Colon (tissue), 2 donors: ENCODE results near the gene ATG16L2.
"Not testable (repeated sequence)": the region's sequence is repeated elsewhere in the genome, so short reads cannot be mapped to it uniquely, and the experiment has no call there.

Experiments
- FAIRE-seq: peaks from 2 replicates; lab custom pipeline; 2012; peaks lifted over from hg19 to GRCh38; lab: Jason Lieb, UNC
- donor health status: control.
- donor health status: control.

Gene ATG16L2

DNA sequence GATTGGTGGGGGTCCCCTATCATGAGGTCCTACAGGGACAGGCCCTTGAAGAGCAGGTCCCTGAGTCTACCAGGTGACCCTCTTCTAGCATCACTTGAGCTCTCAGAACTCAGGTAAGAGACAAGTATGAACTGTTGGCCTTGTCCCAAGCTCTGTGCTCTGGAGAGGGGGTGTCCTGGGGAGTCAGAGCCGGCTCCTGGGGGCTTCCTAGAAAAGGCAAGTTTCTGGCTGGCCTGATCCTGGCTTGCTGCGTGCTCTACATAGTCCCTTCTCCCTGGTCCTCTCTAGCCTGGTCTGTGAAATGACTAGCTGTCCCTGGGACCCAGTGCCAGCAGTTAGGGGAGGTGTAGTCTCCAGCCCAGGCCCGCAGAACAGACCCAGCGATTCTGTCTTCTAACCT, 11.4 kb downstream of the ATG16L2 start:
- no peak for FAIRE-seq

- FAIRE-seq, result no peak
Observed at GRCh38 chr11:72826191-72826941, 12.2 kb downstream of the ATG16L2 start.

- no peak for FAIRE-seq
Observed at GRCh38 chr11:72826942-72827480, 12.8 kb downstream of the ATG16L2 start.

- FAIRE-seq, result not testable (repeated sequence)
Observed at GRCh38 chr11:72827656-72828055, 13.4 kb downstream of the ATG16L2 start.

GRCh38 chr11:72828081-72828567, 13.9 kb downstream of the ATG16L2 start:
- no peak for FAIRE-seq

- FAIRE-seq, result no peak
Observed at GRCh38 chr11:72828692-72829101, 14.5 kb downstream of the ATG16L2 start.

DNA sequence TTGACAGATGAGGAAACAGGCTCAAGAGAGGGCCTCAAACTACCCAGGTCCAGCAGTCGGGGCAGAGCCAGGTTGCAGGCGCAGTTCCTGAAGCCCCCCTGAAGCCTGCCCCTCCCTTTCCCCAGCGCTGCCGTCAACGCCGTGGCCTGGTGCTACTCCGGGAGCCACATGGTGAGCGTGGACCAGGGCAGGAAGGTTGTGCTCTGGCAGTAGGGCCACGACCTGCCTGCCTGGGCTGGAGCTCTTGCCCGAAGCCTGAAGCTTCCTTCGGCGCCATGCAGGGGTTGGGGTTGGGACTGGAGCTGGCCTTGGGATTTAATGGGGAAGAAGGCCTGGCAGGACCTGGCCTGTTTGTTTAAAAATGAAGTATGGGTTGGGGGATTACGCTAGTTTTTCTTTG, 15.0 kb downstream of the ATG16L2 start:
- no peak for FAIRE-seq

DNA sequence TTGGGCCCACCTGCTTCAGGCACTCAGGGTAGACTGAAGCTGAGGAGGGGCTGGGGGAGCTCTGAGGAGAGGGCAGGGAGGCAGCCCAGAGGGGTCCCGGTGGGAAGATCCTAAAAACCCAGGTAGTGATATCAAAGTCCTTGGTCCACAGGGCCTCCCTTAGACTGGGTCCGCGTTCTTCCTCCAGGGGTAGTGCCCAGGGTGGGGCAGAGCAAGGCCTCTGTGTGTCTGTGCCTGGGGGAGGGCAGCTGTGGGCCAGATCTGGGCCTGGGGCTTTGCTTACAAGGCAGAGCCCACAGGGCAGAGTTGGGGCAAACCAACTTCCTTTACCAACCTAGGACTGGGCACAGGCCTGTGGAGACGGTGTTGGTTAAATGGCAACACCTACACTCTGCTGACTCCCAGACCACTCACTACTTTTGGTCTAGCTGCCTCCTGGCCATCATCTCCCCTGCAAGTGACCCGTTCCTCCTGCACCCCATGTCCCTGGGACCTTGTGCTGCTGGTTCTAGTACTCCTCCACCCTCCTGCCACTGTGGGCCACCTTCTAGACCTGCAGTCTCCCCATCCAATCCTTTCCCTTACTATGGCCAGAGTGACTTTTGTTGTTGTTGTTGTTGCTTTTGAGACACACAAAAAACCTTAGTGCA, 15.8 kb downstream of the ATG16L2 start:
- no peak for FAIRE-seq

GRCh38 chr11:72831521-72832300, 17.5 kb downstream of the ATG16L2 start:
- FAIRE-seq, result no peak

DNA sequence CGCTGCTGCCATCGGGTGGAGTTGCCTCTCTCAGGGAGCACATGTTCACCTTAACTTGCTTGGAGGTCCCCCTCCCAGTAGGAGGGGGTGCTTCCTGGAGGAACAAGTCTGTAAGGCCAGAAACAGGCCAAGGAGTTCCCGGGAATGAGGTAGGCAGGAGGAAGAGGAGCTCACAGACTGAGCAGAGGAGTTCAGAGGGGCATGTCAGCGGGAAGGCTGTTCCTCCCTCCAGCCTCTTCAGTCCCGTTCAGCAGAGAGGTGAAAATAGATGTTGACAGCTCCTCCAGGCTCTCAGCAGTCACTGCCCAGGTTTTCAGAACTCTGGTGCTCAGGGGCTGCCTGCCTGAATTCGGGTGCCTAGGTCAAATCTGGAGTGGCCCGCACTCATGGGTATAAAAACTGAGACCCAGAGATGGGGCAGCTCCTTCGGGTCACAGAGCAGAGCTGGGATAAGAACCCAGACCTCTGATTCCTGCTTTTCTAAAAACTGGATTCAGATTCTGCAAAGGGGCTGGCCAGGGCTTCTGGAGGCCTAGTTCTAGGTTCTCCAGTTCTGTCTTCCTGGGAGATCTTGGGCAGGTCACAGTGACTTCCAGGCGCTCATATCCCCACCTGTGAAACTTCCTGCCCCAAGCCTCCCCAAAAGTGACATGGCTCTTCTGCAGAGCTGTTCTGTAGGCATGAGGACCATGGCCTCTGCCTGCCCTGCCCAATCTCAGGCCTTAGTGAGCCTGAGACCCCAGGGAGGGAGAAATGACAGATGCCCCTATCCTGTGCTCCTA, 18.3 kb downstream of the ATG16L2 start:
- no peak for FAIRE-seq

GRCh38 chr11:72833083-72833733, 19.0 kb downstream of the ATG16L2 start:
- FAIRE-seq, result no peak

DNA sequence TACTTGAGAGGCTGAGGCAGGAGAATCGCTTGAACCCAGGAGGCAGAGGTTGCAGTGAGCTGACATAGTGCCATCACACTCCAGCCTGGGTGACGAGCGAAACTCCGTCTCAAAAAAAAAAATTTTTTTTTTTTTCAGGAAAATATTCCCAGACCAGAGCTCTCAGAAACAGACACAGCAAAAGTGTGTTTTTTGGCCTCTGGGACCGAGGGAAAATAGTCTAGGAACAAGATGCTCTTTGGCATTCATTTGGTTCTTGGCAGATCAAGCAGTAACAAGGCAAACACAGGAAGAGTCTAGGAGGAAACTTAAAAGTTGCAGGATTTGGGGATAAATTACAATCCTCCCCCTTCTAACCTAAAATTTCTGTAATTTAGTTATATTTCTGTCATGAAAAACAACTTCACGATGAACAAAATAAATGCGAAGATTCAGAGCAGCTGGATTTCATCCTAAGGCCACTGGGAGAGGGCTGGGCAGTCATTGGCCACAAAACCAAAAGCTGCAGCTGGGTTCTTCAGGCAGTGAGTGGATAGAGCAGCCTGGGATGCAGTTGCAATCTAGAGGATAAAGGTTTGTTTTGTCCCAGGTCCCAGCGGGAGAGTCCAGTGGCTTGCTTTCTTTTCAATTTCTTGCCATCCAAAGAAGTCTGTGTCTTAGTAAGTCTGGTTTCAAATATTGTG, 19.7 kb downstream of the ATG16L2 start:
- FAIRE-seq, result no peak

DNA sequence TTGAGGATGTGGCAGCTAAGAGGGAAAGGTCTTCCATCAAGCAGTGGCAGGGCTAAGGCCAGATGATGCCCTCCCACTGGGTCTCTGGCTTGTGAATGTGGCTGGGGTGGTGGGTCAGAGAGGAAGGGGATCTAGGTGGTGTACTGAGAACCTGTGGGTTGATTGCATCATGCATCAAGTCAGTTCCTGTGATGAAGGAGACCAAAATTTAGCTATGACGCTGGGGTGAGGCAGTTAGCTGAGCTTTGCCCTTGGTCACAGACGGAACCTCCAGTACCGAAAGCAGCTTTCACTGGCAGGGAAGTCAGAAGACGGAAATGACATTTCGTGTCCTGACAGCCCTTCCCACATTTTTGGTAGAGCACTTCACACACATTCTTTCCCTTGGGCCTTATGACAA, 20.7 kb downstream of the ATG16L2 start:
- no peak for FAIRE-seq

DNA sequence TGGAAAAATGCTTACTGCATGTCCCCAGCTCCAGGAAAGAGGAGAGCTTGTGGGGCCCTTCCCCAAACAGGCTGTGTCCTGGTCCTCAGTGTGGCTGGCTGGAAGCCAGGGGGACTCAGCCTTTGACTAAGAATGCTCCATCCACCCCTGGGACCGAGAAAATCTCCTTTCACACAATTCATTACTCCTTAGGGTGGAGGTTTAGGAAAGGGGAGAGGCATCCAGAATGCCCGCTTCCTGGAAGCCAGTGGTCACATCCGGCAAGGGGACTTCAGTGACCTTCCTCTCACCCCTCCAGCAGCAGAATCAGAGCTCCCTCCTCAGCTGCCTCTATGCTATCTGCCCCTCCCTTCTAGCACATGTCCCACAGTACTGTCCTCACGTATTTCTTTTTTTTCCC, 21.9 kb downstream of the ATG16L2 start:
- no peak for FAIRE-seq

DNA sequence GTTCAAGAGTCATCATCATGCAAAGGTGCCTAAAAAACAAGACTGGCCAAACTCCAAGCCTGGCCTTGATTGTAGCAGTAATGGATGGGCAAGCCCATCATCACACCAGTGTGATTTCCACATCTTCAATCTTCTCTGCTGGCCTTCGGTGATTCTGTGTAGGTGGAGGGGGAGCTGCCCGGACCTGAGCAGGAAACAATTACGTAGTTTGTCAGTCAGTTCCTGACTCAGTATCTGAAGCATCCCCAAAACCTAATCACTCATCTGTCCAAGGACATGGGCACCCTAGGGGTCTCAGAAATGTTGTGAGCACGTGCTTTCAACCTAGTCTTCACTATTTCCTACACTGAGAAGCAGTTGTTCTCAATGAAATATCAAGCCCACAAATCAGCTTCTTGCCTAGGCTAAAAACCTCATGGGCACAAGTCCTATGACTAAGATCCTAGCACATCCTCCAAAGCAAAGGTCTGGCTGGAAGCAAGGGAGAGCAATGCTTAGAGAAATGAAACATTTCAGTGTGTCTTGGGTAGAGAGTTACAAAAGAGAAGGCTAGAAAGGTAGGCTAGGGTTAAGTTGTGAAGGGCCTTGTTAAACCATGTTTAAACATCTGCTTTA, 24.6 kb downstream of the ATG16L2 start:
- no peak for FAIRE-seq

GRCh38 chr11:72840780-72841179, 26.6 kb downstream of the ATG16L2 start:
- no peak for FAIRE-seq

- FAIRE-seq, result no peak
Observed at GRCh38 chr11:72841397-72841796, 27.2 kb downstream of the ATG16L2 start.

DNA sequence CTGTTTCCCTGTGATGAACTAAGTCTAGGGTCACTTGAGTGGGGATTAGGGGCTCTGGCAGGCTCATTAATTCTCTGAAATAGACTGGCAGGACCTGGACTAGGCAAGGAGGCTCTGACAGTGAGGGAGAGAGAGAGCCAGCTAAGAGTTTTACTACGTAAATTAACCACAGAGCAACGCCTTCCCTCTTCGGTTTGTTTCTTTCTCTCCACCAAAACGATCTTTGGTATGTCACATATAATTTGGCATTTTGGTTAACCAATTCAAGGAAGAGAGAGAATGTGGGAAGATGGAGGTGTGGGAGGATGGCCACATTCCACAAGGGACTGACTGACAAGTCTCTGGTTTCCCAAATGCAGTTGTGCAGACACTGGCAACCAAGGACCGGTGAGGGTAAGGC, 27.9 kb downstream of the ATG16L2 start:
- FAIRE-seq, result no peak

DNA sequence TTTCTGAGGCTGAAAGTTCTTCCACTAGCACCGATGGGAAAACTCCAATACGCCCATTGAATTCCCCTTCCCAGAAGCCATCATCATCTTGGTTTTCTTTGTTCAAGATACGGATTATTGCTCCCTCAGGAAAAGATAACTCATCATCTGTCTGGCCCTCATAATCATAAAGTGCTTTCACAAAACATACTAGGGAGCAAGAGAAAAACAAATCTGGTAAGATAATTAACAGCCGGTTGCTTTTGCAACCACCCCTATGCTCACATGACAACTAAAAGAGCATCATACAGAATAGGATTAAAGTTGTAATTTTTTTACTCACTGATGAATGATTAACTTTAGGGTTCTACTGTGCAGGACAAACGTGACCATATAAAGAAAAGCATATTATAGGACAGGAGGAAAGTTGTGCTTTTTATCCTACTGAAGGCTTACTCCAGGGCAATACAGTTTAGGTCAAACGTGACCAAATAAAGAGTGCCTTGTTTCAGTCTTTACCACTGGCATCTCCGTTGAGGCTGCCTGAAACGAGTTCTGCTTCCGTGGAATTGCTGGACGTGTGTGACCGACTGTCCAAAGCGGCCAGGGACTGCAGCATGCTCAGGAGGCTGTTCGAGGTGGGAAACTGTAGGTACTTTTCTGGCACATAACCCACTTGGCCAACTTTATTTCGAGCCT, 28.6 kb downstream of the ATG16L2 start:
- no peak for FAIRE-seq

- FAIRE-seq, result no peak
Observed at GRCh38 chr11:72844356-72844755, 30.1 kb downstream of the ATG16L2 start.
